ENCODE results near the gene DRAP1.
"Not testable (repeated sequence)": the region's sequence is repeated elsewhere in the genome, so short reads cannot be mapped to it uniquely, and the experiment has no call there.

DRAP1 gene

GRCh38 chr11:65931773-65932557 is 12.7 kb downstream of the DRAP1 start:
- peak; percentile 0 for DNase-seq (ENCODE audit: low spot score)

GRCh38 chr11:65932558-65932919 is 13.3 kb downstream of the DRAP1 start:
- DNase-seq (ENCODE audit: low spot score) = peak; percentile 48

- no peak for DNase-seq (ENCODE audit: low spot score)
Measured at GRCh38 chr11:65934014-65934413, 14.8 kb downstream of the DRAP1 start.

- DNase-seq (ENCODE audit: low spot score) = no peak
Measured at GRCh38 chr11:65937766-65938165, 18.5 kb downstream of the DRAP1 start.

GRCh38 chr11:65941720-65942310 is 22.6 kb downstream of the DRAP1 start:
- no peak for DNase-seq (ENCODE audit: low spot score)

GRCh38 chr11:65942531-65942930 is 23.3 kb downstream of the DRAP1 start:
- DNase-seq (ENCODE audit: low spot score) = no peak

- DNase-seq (ENCODE audit: low spot score) = no peak
Measured at GRCh38 chr11:65944191-65944590, 25.0 kb downstream of the DRAP1 start.

- DNase-seq (ENCODE audit: low spot score) = no peak
Measured at GRCh38 chr11:65944767-65945166, 25.5 kb downstream of the DRAP1 start.

- no peak for DNase-seq (ENCODE audit: low spot score)
Measured at GRCh38 chr11:65945430-65945911, 26.2 kb downstream of the DRAP1 start, which contains the start of gene TSGA10IP. Gene TSGA10IP (plus strand): TSS chr11:65945480. CDS start chr11:65945676, 196 bp downstream.

- DNase-seq (ENCODE audit: low spot score) = no peak
Measured at GRCh38 chr11:65945941-65946558, 26.8 kb downstream of the DRAP1 start.

- DNase-seq (ENCODE audit: low spot score) = no peak
Measured at GRCh38 chr11:65946655-65947054, 27.4 kb downstream of the DRAP1 start.

- no peak for DNase-seq (ENCODE audit: low spot score)
Measured at GRCh38 chr11:65947133-65947532, 27.9 kb downstream of the DRAP1 start.

- no peak for DNase-seq (ENCODE audit: low spot score)
Measured at GRCh38 chr11:65947603-65948125, 28.4 kb downstream of the DRAP1 start.

- not testable (repeated sequence) for DNase-seq (ENCODE audit: low spot score)
Measured at GRCh38 chr11:65950711-65951110, 31.5 kb downstream of the DRAP1 start.

- DNase-seq (ENCODE audit: low spot score) = not testable (repeated sequence)
Measured at GRCh38 chr11:65951641-65952040, 32.4 kb downstream of the DRAP1 start.

- DNase-seq (ENCODE audit: low spot score) = no peak
Measured at GRCh38 chr11:65952052-65952521, 32.9 kb downstream of the DRAP1 start.

- no peak for DNase-seq (ENCODE audit: low spot score)
Measured at GRCh38 chr11:65953471-65953870, 34.2 kb downstream of the DRAP1 start.

GRCh38 chr11:65954771-65955170 is 35.5 kb downstream of the DRAP1 start:
- DNase-seq (ENCODE audit: low spot score) = no peak

- DNase-seq (ENCODE audit: low spot score) = no peak
Measured at GRCh38 chr11:65958291-65958690, 39.1 kb downstream of the DRAP1 start.

- DNase-seq (ENCODE audit: low spot score) = no peak
Measured at GRCh38 chr11:65958774-65959420, 39.7 kb downstream of the DRAP1 start.

GRCh38 chr11:65960824-65961266 is 41.6 kb downstream of the DRAP1 start:
- DNase-seq (ENCODE audit: low spot score) = no peak

Data from RKO (cell line).